Measurements from ENCODE around the gene CCNL2. TPM values are rescaled to one million over a fixed set of nuclear protein-coding genes. Genes with fewer than 3 reads are reported as not detected.

CCNL2 gene
- total RNA-seq, 1 experiment from 2014 or later, result 142 TPM

GRCh38 chr1:1338278-1338677 is 60.9 kb downstream of the CCNL2 start:
- H3K27ac Mint-ChIP-seq, result no peak overlapping the region
- DNase-seq (ENCODE audit: low spot score), result no peak
- TF ChIP-seq NR1H2 (CRISPR knock-in tag; IDR thresholded peaks at IDR 0.05), result 0 out of 2 replicates have a peak, but pooled peaks have one; percentile 18
- 0 out of 2 replicates have a peak, but pooled peaks have one; percentile 25 for TF ChIP-seq FOXP1 (CRISPR knock-in tag; IDR thresholded peaks at IDR 0.05; ENCODE audit: borderline replicate concordance)
- no peak for TF ChIP-seq PREB (CRISPR knock-in tag; IDR thresholded peaks at IDR 0.05; ENCODE audit: borderline replicate concordance)
- peaks cover 17% of the 10 kb centered on the region for H3K36me3 Mint-ChIP-seq
- ChIA-PET POLR2A (interaction anchor here (0.6 to 1.1 kb wide), 2 partner anchors 10 to 219 kb away, joined by 3 to 5 read pairs; no protein-coding TSS in a partner anchor), CTCF (interaction anchor here (0.9 to 1.7 kb wide), 4 partner anchors 9 to 61 kb away, joined by 4 to 18 read pairs (median 4); partner anchors contain the start of gene CCNL2)
- peaks cover 8% of the 10 kb centered on the region for H3K9me3 Mint-ChIP-seq
- no peak overlapping the region for H3K4me3 Mint-ChIP-seq
- H3K27me3 Mint-ChIP-seq (ENCODE audit: low read depth), result no peaks in the 10 kb centered on the region
- no peaks in the 10 kb centered on the region for H3K4me1 Mint-ChIP-seq
- ATAC-seq, result no peak

- CTCF ChIA-PET, result interaction anchor here (0.9 to 1.7 kb wide), 4 partner anchors 10 to 61 kb away, joined by 4 to 18 read pairs (median 4); partner anchors contain the start of gene CCNL2
- Mint-ChIP-seq H3K9me3 (peaks cover 8% of the 10 kb centered on the region), H3K27me3 (ENCODE audit: low read depth) (no peaks in the 10 kb centered on the region), H3K4me1 (no peaks in the 10 kb centered on the region), H3K4me3 (no peak overlapping the region), H3K36me3 (peaks cover 17% of the 10 kb centered on the region), H3K27ac (no peak overlapping the region)
- peak; percentile 85 for ATAC-seq
- POLR2A ChIA-PET, result interaction anchor here (0.6 to 1.1 kb wide), 2 partner anchors 10 to 220 kb away, joined by 3 to 5 read pairs; no protein-coding TSS in a partner anchor
- peak; percentile 80 for DNase-seq (ENCODE audit: low spot score)
- no peak for TF ChIP-seq ATF1 (CRISPR knock-in tag; IDR thresholded peaks at IDR 0.05)
- TF ChIP-seq ZNF396 (CRISPR knock-in tag; IDR thresholded peaks at IDR 0.05; ENCODE audit: borderline replicate concordance), result no peak
- no peak for TF ChIP-seq PRRX2 (CRISPR knock-in tag; IDR thresholded peaks at IDR 0.05)
- no peak for TF ChIP-seq CDX4 (CRISPR knock-in tag; IDR thresholded peaks at IDR 0.05; ENCODE audit: borderline replicate concordance)
- no peak for TF ChIP-seq E2F5 (CRISPR knock-in tag; IDR thresholded peaks at IDR 0.05)
- TF ChIP-seq KAT7 (CRISPR knock-in tag; IDR thresholded peaks at IDR 0.05; ENCODE audit: borderline replicate concordance), result no peak
- no peak for TF ChIP-seq FOXJ3 (CRISPR knock-in tag; IDR thresholded peaks at IDR 0.05; ENCODE audit: borderline replicate concordance)
- TF ChIP-seq, protein P1, sequence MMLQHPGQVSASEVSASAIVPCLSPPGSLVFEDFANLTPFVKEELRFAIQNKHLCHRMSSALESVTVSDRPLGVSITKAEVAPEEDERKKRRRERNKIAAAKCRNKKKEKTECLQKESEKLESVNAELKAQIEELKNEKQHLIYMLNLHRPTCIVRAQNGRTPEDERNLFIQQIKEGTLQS (CRISPR knock-in tag; conservative IDR thresholded peaks at IDR 0.05), result no peak
Measured at GRCh38 chr1:1337793-1338147, 61.4 kb downstream of the CCNL2 start.

DNA sequence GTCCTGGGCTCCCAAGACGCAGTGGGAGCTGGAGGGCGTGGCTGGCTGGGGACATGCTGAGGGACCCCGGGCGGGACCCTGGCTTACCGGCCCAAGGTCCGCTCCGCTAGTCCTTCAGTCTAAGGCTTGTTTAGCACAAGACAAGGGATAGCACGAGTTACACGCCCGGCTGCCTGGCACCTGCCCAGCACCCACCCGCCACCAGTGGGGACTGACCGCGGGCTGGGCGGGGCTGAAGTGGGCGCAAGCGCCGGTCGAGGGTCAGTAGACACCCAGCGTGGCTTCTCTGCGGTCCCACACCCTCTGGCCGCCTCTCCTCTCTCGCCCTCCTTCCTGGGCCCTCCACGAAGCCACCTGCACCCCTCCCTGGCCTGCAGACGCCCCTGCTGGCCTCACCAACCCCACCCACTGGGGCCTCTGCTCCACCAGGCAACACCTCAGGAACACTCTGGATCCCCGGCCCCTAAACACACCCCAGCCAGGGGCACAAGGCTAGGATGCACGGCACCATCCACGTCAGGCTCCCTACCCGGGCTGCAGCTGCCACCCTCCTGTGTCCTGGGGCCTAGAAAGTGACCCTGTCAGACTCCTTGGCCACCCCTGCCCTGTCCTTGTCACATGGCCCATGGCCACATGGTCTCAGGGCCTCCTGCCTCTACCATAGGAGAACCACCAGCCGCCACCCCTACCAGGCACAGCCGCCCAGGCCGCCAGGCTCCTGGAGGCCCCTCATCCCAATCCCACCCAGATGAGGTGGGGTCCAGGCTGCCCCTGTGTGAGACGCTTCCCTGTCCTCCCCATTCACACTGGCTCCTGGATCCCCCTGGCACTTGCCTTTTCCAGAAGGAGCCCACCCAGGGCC is 62.0 kb downstream of the CCNL2 start:
- DNase-seq (ENCODE audit: low spot score) (no peak), ATAC-seq (no peak)
- peaks cover 8% of the 10 kb centered on the region for H3K9me3 Mint-ChIP-seq
- no peaks in the 10 kb centered on the region for H3K27me3 Mint-ChIP-seq (ENCODE audit: low read depth)
- H3K4me3 Mint-ChIP-seq, result no peak overlapping the region
- H3K27ac Mint-ChIP-seq, result no peak overlapping the region
- no peaks in the 10 kb centered on the region for H3K4me1 Mint-ChIP-seq
- CTCF ChIA-PET, result interaction anchor here (0.9 to 1.7 kb wide), 4 partner anchors 11 to 62 kb away, joined by 4 to 18 read pairs (median 4); partner anchors contain the start of gene CCNL2
- POLR2A ChIA-PET, result interaction anchor here (1.1 kb wide), 1 partner anchor 11 kb away, joined by 5 read pairs; no protein-coding TSS in a partner anchor
- H3K36me3 Mint-ChIP-seq, result peaks cover 17% of the 10 kb centered on the region
- TF ChIP-seq RORB (CRISPR knock-in tag; IDR thresholded peaks at IDR 0.05) (no peak), PRRX2 (CRISPR knock-in tag; IDR thresholded peaks at IDR 0.05) (no peak), CDX4 (CRISPR knock-in tag; IDR thresholded peaks at IDR 0.05; ENCODE audit: borderline replicate concordance) (no peak), ATF1 (CRISPR knock-in tag; IDR thresholded peaks at IDR 0.05) (no peak), TEAD4 (CRISPR knock-in tag; IDR thresholded peaks at IDR 0.05) (no peak), ETV6 (CRISPR knock-in tag; IDR thresholded peaks at IDR 0.05) (no peak), ZBTB43 (CRISPR knock-in tag; IDR thresholded peaks at IDR 0.05) (no peak)
- TF ChIP-seq, protein P2, sequence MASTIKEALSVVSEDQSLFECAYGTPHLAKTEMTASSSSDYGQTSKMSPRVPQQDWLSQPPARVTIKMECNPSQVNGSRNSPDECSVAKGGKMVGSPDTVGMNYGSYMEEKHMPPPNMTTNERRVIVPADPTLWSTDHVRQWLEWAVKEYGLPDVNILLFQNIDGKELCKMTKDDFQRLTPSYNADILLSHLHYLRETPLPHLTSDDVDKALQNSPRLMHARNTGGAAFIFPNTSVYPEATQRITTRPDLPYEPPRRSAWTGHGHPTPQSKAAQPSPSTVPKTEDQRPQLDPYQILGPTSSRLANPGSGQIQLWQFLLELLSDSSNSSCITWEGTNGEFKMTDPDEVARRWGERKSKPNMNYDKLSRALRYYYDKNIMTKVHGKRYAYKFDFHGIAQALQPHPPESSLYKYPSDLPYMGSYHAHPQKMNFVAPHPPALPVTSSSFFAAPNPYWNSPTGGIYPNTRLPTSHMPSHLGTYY (CRISPR knock-in tag; IDR thresholded peaks at IDR 0.05), result no peak
- TF ChIP-seq, protein P3, sequence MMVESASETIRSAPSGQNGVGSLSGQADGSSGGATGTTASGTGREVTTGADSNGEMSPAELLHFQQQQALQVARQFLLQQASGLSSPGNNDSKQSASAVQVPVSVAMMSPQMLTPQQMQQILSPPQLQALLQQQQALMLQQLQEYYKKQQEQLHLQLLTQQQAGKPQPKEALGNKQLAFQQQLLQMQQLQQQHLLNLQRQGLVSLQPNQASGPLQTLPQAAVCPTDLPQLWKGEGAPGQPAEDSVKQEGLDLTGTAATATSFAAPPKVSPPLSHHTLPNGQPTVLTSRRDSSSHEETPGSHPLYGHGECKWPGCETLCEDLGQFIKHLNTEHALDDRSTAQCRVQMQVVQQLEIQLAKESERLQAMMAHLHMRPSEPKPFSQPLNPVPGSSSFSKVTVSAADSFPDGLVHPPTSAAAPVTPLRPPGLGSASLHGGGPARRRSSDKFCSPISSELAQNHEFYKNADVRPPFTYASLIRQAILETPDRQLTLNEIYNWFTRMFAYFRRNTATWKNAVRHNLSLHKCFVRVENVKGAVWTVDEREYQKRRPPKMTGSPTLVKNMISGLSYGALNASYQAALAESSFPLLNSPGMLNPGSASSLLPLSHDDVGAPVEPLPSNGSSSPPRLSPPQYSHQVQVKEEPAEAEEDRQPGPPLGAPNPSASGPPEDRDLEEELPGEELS (CRISPR knock-in tag; IDR thresholded peaks at IDR 0.05), result no peak

All from WTC11 (cell line).